Suprapubic skin (tissue), 4 donors: Measurements from ENCODE around the gene SHPK. TPM values are rescaled to one million over a fixed set of nuclear protein-coding genes. Genes with fewer than 3 reads are reported as not detected.

Source experiments
- DNase-seq, 2 donors: peaks; one replicate each; pipeline ENCODE4 v3.0.0-alpha.2; 2019; ENCODE audit warnings: low spot score in 2 of 2
- H3K27ac ChIP-seq: fragments of 200-600 bp; sonication (generic); one replicate; pipeline ENCODE4 v1.5.1; 2019
- H3K27me3 ChIP-seq: fragments of 200-600 bp; sonication (generic); one replicate; pipeline ENCODE4 v1.5.1; 2019
- H3K36me3 ChIP-seq: fragments of 200-600 bp; sonication (generic); one replicate; pipeline ENCODE4 v1.5.1; 2019
- H3K4me1 ChIP-seq: fragments of 200-600 bp; sonication (generic); one replicate; pipeline ENCODE4 v1.5.1; 2019
- H3K4me3 ChIP-seq: fragments of 200-600 bp; sonication (generic); one replicate; pipeline ENCODE4 v1.5.1; 2019; ENCODE audit warnings: mild to moderate bottlenecking
- H3K9me3 ChIP-seq: fragments of 200-600 bp; sonication (generic); one replicate; pipeline ENCODE4 v1.5.1; 2019
- CTCF ChIP-seq, 2 donors: fragments of 200-600 bp in 1 of 2; fragments of 450-650 bp in 1 of 2; sonication (generic) in 1 of 2; IDR thresholded peaks; one replicate each; pipeline ENCODE4 v1.5.1; 2016 to 2019; ENCODE audit warnings: antibody characterized with exemption in 2 of 2, mild to moderate bottlenecking in 1 of 2, moderate library complexity in 1 of 2
- EP300 ChIP-seq: sonication (generic); formaldehyde crosslinking; IDR thresholded peaks from one replicate; pipeline ENCODE4 v1.6.1; 2017; ENCODE audit warnings: antibody characterized with exemption
- POLR2A ChIP-seq, 2 donors: fragments of 450-650 bp; IDR thresholded peaks; one replicate each; pipeline ENCODE4 v1.6.1; 2017; ENCODE audit warnings: antibody characterized with exemption in 2 of 2, mild to moderate bottlenecking in 2 of 2, moderate library complexity in 2 of 2
- POLR2AphosphoS5 ChIP-seq, 3 donors: sonication (generic); formaldehyde crosslinking; IDR thresholded peaks; one replicate each; pipeline ENCODE4 v1.6.1; 2017; ENCODE audit warnings: antibody characterized with exemption in 3 of 3
- WGBS: methylation state at CpG from one replicate; pipeline ENCODE4 v1.1.5; 2018; 5-methylcytosine and 5-hydroxymethylcytosine counted together
- total RNA-seq, 4 donors: library from RNA; depleted of rRNA; stranded (reverse); fragments of >200 nt; gene quantifications; one replicate each; pipeline ENCODE4 v1.1.0, GENCODE V29; 2016

SHPK gene
- total RNA-seq, 4 donors from 2014 or later, result 19.0 to 21.9 (median 20.4) TPM

DNA sequence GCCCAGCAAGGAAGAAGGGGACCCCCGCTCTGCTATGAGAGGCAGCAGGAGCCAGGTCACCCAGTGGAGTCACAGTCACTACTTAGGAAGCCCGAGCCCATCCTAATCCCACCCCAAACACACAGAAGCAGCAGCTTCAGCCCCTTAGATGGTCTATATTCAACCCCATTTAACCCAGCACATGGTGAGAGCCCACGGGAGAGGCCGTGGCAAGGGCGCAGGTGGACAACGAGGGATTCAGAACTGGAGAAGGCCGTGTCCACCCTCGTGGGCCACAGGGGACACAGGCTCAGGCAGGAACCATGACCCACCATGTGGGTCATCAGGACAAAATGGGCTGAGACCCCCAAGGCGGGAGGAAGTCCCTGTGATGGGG lies 76.8 kb downstream of the SHPK start:
- Histone ChIP-seq H3K27me3 (peaks cover 3% of the 10 kb centered on the region), H3K36me3 (no peaks in the 10 kb centered on the region), H3K9me3 (no peaks in the 10 kb centered on the region), H3K27ac (peak overlapping the region; percentile 87), H3K4me3 (no peak overlapping the region), H3K4me1 (peaks cover 39% of the 10 kb centered on the region)
- WGBS, result 91% methylated on average over 8 of the region's 9 CpGs
- no peak for TF ChIP-seq CTCF (IDR thresholded peaks at IDR 0.05)
- no peak for TF ChIP-seq POLR2A (IDR thresholded peaks at IDR 0.05)
- no peak for TF ChIP-seq EP300
- no peak for TF ChIP-seq POLR2AphosphoS5 (IDR thresholded peaks at IDR 0.05)
- DNase-seq, result no peak

DNA sequence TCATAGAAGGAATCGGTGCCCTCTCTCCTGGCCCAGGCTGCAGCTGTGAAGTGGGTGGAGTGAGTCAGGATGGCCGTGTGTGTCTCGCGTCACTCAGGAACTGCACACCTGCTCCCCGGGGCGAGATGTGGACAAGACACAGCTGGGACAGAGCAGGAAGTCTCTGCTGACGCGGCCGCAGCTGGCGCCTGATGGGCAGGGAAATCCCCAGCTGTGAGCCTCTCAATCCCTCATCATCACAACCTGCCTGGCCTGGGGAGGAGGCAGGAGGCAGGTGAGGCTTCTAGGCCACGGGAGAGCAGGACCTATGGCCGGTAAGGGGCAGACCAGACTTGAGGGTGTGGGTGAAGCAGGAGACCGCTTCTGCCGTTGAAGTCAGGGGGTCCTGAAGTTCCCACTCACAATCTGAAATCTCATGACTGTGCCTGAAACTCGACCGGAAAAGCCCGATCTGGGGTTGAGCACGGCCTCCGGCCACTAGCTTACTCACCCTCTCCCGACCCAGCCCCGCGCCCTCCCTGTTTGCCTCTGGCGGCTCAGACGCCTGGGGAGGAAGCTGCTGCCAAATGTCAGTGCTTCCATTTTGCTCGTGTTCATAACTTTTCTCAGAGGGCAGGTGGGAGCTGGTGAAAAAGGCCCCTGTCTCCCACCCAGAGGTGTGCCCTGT lies 77.3 kb downstream of the SHPK start:
- H3K9me3 ChIP-seq, result no peaks in the 10 kb centered on the region
- H3K4me3 ChIP-seq, result no peak overlapping the region
- WGBS, result 20% methylated on average over 14 of the region's 25 CpGs
- H3K36me3 ChIP-seq, result no peaks in the 10 kb centered on the region
- H3K4me1 ChIP-seq, result peaks cover 39% of the 10 kb centered on the region
- peak overlapping the region; percentile 87 for H3K27ac ChIP-seq
- peaks cover 5% of the 10 kb centered on the region for H3K27me3 ChIP-seq
- TF ChIP-seq POLR2AphosphoS5 (IDR thresholded peaks at IDR 0.05), result peak in 1 of 3 donors; percentile 36
- no peak for TF ChIP-seq EP300
- no peak for DNase-seq

Other genes starting within 250 kb of the SHPK start
- gene OR3A2, start 249.9 kb downstream of the SHPK start, total RNA-seq, result 1 to 10 TPM in 1 of 4 donors, not detected in 3; 1.4 TPM
- gene OR1E1, start 237.8 kb downstream of the SHPK start, total RNA-seq, result not detected
- not detected for gene OR3A3, start 224.9 kb downstream of the SHPK start, total RNA-seq
- 1 to 10 TPM in 1 of 4 donors, not detected in 3; 2.1 TPM for gene OR1E2, start 202.4 kb downstream of the SHPK start, total RNA-seq
- gene SPATA22, start 164.4 kb downstream of the SHPK start, total RNA-seq, result not detected
- 1 to 10 TPM in 3 of 4 donors, under 1 TPM in 1; 0.98 to 5.4 (median 1.8) TPM for gene ASPA, start 160.3 kb downstream of the SHPK start, total RNA-seq
- gene TRPV3, start 78.4 kb downstream of the SHPK start, total RNA-seq, result 10 to 100 TPM; 25.6 to 45.4 (median 34.4) TPM
- 10 to 100 TPM in 2 of 4 donors, 1 to 10 TPM in 2; 3.2 to 15.8 (median 7.1) TPM for gene TRPV1, start 26.8 kb downstream of the SHPK start, total RNA-seq
- 10 to 100 TPM; 19.9 to 34.6 (median 26.1) TPM for gene CTNS, start 510 bp upstream of the SHPK start, total RNA-seq
- gene TAX1BP3, start 32.3 kb upstream of the SHPK start, total RNA-seq, result 100 to 1,000 TPM; 103 to 245 (median 202) TPM
- gene EMC6, start 32.6 kb upstream of the SHPK start, total RNA-seq, result 10 to 100 TPM in 3 of 4 donors, 1 to 10 TPM in 1; 3.3 to 17.6 (median 10.4) TPM
- gene P2RX5, start 59.9 kb upstream of the SHPK start, total RNA-seq, result under 1 TPM in 2 of 4 donors, not detected in 2; 0.49 to 0.56 TPM
- 1 to 10 TPM in 3 of 4 donors, under 1 TPM in 1; 0.40 to 2.1 (median 1.8) TPM for gene HASPIN, start 87.7 kb upstream of the SHPK start, total RNA-seq
- gene ITGAE, start 164.9 kb upstream of the SHPK start, total RNA-seq, result 10 to 100 TPM; 14.0 to 20.7 (median 14.4) TPM
- 10 to 100 TPM; 15.4 to 41.8 (median 26.1) TPM for gene NCBP3, start 210.0 kb upstream of the SHPK start, total RNA-seq